Mammary epithelial cell (primary cell): ENCODE measurements around the gene C11orf71.

Experiments
- CTCF ChIP-seq, 2 donors: IDR thresholded peaks in 1 of 2; conservative IDR thresholded peaks in 1 of 2; 2 replicates each; pipeline ENCODE4 v1.5.1; 2011 to 2012; ENCODE audit warnings: inconsistent platforms in 2 of 2, low read length in 2 of 2, mild to moderate bottlenecking in 2 of 2, control low read depth in 1 of 2, low read depth in 1 of 2; ENCODE audit not compliant: insufficient read depth in 1 of 2; ENCODE audit errors: extremely low read depth in 1 of 2
- EZH2 ChIP-seq: IDR thresholded peaks from 2 replicates; pipeline ENCODE4 v1.6.1; 2012; ENCODE audit warnings: low read length, inconsistent platforms, borderline replicate concordance

DNA sequence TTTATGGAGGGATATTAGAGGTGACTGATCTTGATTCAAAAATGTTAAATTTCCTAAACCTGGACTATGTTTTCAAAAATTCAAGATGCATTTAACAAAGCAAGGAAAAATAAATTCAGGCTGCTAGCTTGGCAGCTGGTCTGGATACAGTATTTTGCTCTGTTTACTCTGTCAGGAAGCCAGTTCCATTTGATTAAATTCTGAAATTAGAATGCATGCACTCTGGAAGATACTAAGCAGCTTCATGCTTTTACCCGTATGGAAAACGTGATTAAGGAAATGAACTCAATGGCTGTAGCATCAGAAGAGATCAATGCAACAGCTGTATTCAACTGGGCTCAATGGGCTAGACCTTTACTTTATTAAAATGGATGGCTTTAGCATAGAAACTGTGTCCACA lies 14.2 kb downstream of the C11orf71 start:
- TF ChIP-seq CTCF (conservative IDR thresholded peaks at IDR 0.05 in 1 of 2, IDR thresholded peaks at IDR 0.05 in 1 of 2; ENCODE audit: extremely low read depth in 1 of 2, insufficient read depth in 1 of 2, low read depth in 1 of 2, low read length in 2 of 2) (no peak), EZH2 (no peak)
